ENCODE results near the gene DYNLL2.

DNA sequence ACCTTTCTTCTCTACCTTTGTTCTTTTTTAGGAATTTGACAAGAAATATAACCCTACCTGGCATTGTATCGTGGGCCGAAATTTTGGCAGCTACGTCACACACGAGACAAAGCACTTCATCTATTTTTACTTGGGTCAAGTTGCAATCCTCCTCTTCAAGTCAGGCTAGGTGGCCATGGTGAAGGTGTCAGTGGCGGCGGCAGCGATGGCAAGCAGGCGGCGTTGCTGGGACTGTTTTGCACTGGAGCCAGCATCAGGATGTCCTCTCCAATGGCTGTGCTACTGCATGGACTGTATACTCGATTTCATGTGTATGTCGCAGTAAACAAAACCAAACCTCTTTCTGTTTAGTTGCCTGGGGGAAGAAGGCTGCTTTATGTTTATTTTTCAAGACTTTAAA lies 5.9 kb downstream of the DYNLL2 start:
- TF ChIP-seq, protein P1, sequence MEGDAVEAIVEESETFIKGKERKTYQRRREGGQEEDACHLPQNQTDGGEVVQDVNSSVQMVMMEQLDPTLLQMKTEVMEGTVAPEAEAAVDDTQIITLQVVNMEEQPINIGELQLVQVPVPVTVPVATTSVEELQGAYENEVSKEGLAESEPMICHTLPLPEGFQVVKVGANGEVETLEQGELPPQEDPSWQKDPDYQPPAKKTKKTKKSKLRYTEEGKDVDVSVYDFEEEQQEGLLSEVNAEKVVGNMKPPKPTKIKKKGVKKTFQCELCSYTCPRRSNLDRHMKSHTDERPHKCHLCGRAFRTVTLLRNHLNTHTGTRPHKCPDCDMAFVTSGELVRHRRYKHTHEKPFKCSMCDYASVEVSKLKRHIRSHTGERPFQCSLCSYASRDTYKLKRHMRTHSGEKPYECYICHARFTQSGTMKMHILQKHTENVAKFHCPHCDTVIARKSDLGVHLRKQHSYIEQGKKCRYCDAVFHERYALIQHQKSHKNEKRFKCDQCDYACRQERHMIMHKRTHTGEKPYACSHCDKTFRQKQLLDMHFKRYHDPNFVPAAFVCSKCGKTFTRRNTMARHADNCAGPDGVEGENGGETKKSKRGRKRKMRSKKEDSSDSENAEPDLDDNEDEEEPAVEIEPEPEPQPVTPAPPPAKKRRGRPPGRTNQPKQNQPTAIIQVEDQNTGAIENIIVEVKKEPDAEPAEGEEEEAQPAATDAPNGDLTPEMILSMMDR (conservative IDR thresholded peaks at IDR 0.05; ENCODE audit: low read depth, low read length): no peak
- TF ChIP-seq EZH2 (IDR thresholded peaks at IDR 0.05; ENCODE audit: borderline replicate concordance, low read depth, low read length, poor library complexity, severe bottlenecking): no peak
